HEK293 (cell line): ENCODE data around the gene TTC24.

Experiments used
- CTCF ChIA-PET: fragments of 350-600 bp; formaldehyde crosslinking; extraction: SDS; loops from one replicate; lab custom pipeline; 2021; ENCODE audit warnings: antibody characterized with exemption; lab: Yijun Ruan, JAX
- POLR2A ChIA-PET: fragments of 300-600 bp; formaldehyde crosslinking; extraction: SDS; loops from one replicate; lab custom pipeline; 2020; ENCODE audit warnings: antibody characterized with exemption, inconsistent platforms; lab: Yijun Ruan, JAX
- H3K27ac ChIP-seq: fragments of 200-500 bp; sonication (Bioruptor generic); 2 replicates; pipeline ENCODE4 v1.5.1; 2014; ENCODE audit warnings: low read depth, low read length, control low read depth, inconsistent platforms; ENCODE audit errors: extremely low read depth
- H3K36me3 ChIP-seq, 2 experiments: fragments of 200-500 bp in 1 of 2; sonication (Bioruptor generic) in 1 of 2; 1 replicate in 1 of 2; 2 replicates in 1 of 2; pipeline ENCODE4 v1.5.1; 2014 to 2017; ENCODE audit warnings: inconsistent platforms in 2 of 2, low read length in 2 of 2; ENCODE audit not compliant: control insufficient read depth in 2 of 2, insufficient read depth in 1 of 2
- H3K4me1 ChIP-seq: fragments of 200-500 bp; sonication (Bioruptor generic); 2 replicates; pipeline ENCODE4 v1.5.1; 2014; ENCODE audit warnings: mild to moderate bottlenecking, low read length, inconsistent platforms; ENCODE audit not compliant: control insufficient read depth, insufficient read depth
- H3K4me3 ChIP-seq: 2 replicates; pipeline ENCODE4 v1.5.1; 2011; ENCODE audit warnings: low read depth, mild to moderate bottlenecking, control low read depth, low read length, moderate library complexity
- H3K9me3 ChIP-seq: fragments of 200-500 bp; sonication (Bioruptor generic); 2 replicates; pipeline ENCODE4 v1.5.1; 2014; ENCODE audit warnings: low read depth, low read length, inconsistent platforms; ENCODE audit not compliant: control insufficient read depth, insufficient read depth
- CTCF ChIP-seq: fragments of 450-650 bp; formaldehyde crosslinking; IDR thresholded peaks from 2 replicates; pipeline ENCODE4 v1.5.1; 2016; ENCODE audit warnings: missing biosample characterization, missing genetic modification characterization
- EGR2 ChIP-seq: fragments of 450-650 bp; formaldehyde crosslinking; IDR thresholded peaks from 2 replicates; pipeline ENCODE4 v1.5.1; 2016; ENCODE audit warnings: low read depth, missing biosample characterization, missing genetic modification characterization
- PRDM2 ChIP-seq: fragments of 450-650 bp; formaldehyde crosslinking; IDR thresholded peaks from 2 replicates; pipeline ENCODE4 v1.5.1; 2016; ENCODE audit warnings: missing biosample characterization, missing genetic modification characterization, borderline replicate concordance
- REST ChIP-seq: fragments of 450-650 bp; formaldehyde crosslinking; IDR thresholded peaks from 2 replicates; pipeline ENCODE4 v1.5.1; 2016; ENCODE audit warnings: missing biosample characterization, missing genetic modification characterization
- SCRT1 ChIP-seq: fragments of 450-650 bp; formaldehyde crosslinking; IDR thresholded peaks from 2 replicates; pipeline ENCODE4 v1.5.1; 2016; ENCODE audit warnings: missing biosample characterization, missing genetic modification characterization, borderline replicate concordance
- ZNF112 ChIP-seq: fragments of 450-650 bp; formaldehyde crosslinking; IDR thresholded peaks from 2 replicates; pipeline ENCODE4 v1.5.0; 2017; ENCODE audit warnings: missing biosample characterization, missing genetic modification characterization
- ZNF133 ChIP-seq: fragments of 450-650 bp; formaldehyde crosslinking; IDR thresholded peaks from 2 replicates; pipeline ENCODE4 v1.5.1; 2016; ENCODE audit warnings: missing biosample characterization, missing genetic modification characterization
- ZNF335 ChIP-seq: fragments of 450-650 bp; formaldehyde crosslinking; conservative IDR thresholded peaks from 2 replicates; pipeline ENCODE4 v1.5.1; 2016; ENCODE audit warnings: missing biosample characterization, missing genetic modification characterization
- ZNF398 ChIP-seq: fragments of 450-650 bp; formaldehyde crosslinking; IDR thresholded peaks from 2 replicates; pipeline ENCODE4 v1.5.1; 2017; ENCODE audit warnings: missing biosample characterization, missing genetic modification characterization
- ZNF518A ChIP-seq: fragments of 450-650 bp; formaldehyde crosslinking; conservative IDR thresholded peaks from 2 replicates; pipeline ENCODE4 v1.5.1; 2016; ENCODE audit warnings: low read depth, missing biosample characterization, missing genetic modification characterization
- ZNF596 ChIP-seq: fragments of 450-650 bp; IDR thresholded peaks from 2 replicates; pipeline ENCODE4 v1.5.0; 2018; ENCODE audit warnings: missing biosample characterization, mild to moderate bottlenecking, missing genetic modification characterization, moderate library complexity
- ZNF600 ChIP-seq: fragments of 450-650 bp; formaldehyde crosslinking; IDR thresholded peaks from 2 replicates; pipeline ENCODE4 v1.5.1; 2016; ENCODE audit warnings: missing biosample characterization, missing genetic modification characterization
- ZNF645 ChIP-seq: fragments of 450-650 bp; formaldehyde crosslinking; IDR thresholded peaks from 2 replicates; pipeline ENCODE4; 2016; ENCODE audit warnings: missing biosample characterization, missing genetic modification characterization
- ZNF660 ChIP-seq: fragments of 450-650 bp; IDR thresholded peaks from 2 replicates; pipeline ENCODE4 v1.5.1; 2018; ENCODE audit warnings: missing biosample characterization, mild to moderate bottlenecking, missing genetic modification characterization
- ZNF664 ChIP-seq: fragments of 450-650 bp; formaldehyde crosslinking; IDR thresholded peaks from 2 replicates; pipeline ENCODE4 v1.5.1; 2016; ENCODE audit warnings: missing biosample characterization, missing genetic modification characterization

TTC24 gene

GRCh38 chr1:156578055-156578454, 1.5 kb upstream of the TTC24 start (continued):
- TF ChIP-seq ZNF518A (tag by site-specific recombination) (no peak), ZNF133 (tag by site-specific recombination) (no peak), ZNF664 (tag by site-specific recombination) (no peak), ZNF596 (tag by site-specific recombination) (peak; percentile 25; the same call in 1 of the 2 replicates), ZNF112 (tag by site-specific recombination) (no peak), ZNF600 (tag by site-specific recombination) (no peak), ZNF398 (peak; percentile 44)

- no peak overlapping the region for H3K4me3 ChIP-seq
- CTCF ChIA-PET: interaction anchor here (0.7 to 3.7 kb wide), 13 partner anchors 9 to 98 kb away, joined by 3 to 17 read pairs (median 3); partner anchors contain the start of genes GPATCH4, IQGAP3 and NAXE
- no peaks in the 10 kb centered on the region for H3K36me3 ChIP-seq
- no peak overlapping the region for H3K27ac ChIP-seq
- no peaks in the 10 kb centered on the region for H3K9me3 ChIP-seq
- no peaks in the 10 kb centered on the region for H3K4me1 ChIP-seq
- POLR2A ChIA-PET: interaction anchor here (1.5 kb wide), 1 partner anchor 9 kb away, joined by 3 read pairs; the partner anchor contains the start of gene NAXE
- no peak for TF ChIP-seq SCRT1
- no peak for TF ChIP-seq ZNF660 (tag by site-specific recombination)
- TF ChIP-seq PRDM2 (tag by site-specific recombination): no peak
- TF ChIP-seq EGR2: 0 out of 2 replicates have a peak, but pooled peaks have one; percentile 17
- no peak for TF ChIP-seq ZNF645 (tag by site-specific recombination)
- TF ChIP-seq REST (tag by site-specific recombination): no peak
- TF ChIP-seq CTCF (tag by site-specific recombination): no peak
- TF ChIP-seq ZNF335 (tag by site-specific recombination): peak; percentile 80
These were observed 2.3 kb downstream of the TTC24 start for GRCh38 chr1:156581661-156582387.
